COR-L47 (cell line): ENCODE results near the gene PLBD2.
"Not testable (repeated sequence)": the region's sequence is repeated elsewhere in the genome, so short reads cannot be mapped to it uniquely, and the experiment has no call there.

Experiments used
- DNase-seq: peaks from one replicate; lab custom pipeline; 2025; lab: John Stamatoyannopoulos, UW

PLBD2 gene

DNA sequence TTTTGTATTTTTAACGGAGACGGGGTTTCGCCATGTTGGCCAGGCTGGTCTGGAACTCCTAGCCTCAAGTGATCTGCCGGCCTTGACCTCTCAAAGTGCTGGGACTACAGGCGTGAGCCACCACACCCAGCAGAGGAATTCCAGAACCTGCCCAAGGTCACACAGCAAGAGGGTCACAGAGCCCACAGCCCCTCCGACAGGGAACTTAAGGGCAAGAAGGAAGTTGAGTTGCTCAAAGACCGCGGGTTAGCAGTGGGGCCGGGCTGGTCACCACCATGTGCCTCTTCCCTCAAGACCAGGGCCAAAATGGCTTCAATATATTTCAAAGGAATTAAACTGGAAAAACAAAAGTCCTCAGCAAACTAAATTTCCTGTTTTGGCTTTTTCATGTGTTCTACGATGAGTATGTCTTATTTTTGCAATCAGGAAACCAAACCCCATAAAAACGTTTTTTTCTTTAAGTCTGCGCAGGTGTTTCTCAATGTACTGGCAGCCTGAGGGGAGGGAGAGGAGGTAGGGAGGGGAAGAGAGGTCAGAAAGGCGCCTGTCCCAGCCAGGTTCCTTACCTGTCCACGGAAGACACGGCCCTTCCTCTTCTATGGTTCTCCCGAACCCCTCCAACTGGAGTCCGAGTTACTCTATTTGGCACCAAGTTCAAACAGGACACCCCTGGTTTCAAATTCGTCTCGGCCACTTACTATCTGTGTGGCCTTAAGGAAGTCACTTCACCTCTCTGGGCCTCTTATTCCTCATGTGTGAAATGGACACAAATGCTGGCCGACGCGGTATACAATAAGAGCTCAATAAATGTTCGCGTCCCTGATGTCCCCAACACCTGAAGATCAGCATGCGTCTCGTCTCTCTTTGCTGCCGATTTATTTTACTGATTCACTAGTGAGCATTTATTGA is 24.3 kb upstream of the PLBD2 start:
- no peak for DNase-seq

DNA sequence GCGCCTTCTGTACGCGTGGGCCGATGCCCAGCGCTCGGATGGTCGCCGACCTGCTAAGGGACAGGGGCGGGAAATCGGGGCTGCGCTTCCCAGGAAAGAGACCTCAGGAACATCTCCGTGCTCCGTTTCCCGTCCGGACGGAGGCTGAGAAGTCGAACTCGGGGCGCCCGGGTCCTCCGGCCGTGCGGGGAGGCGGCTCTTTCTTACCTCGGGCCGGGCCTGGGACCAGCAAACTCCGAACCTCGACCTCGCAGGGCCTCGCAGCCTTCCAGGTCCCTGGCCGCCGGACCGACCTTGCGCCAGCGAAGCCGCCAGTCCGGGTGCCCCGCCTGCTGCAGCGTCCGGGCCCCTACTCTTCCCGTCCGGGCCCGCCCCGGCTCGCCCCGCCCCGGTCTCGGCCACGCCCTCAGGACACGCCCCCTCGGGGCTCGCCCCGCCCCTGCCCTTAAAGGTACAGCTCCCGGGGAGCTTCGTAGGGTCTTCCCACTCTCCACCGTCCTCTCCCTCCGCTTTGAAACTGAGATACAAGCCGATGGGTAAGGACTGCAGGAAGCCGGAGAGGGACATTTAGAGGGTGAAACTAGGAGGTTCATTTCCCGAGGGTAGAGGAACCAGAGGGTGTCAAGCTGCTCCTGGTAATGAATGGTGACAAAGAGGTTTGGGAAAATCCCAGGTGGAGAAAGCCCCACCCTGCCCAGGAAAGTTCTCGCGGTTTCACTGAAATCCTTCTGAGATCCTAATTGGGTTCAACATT is 23.4 kb upstream of the PLBD2 start, which contains the start of gene SLC8B1:
Gene SLC8B1, minus strand, starts transcription at position 324 of the 754 bp plus-strand sequence. CDS start 2,231 bp downstream, outside the sequence.
- DNase-seq, result no peak

DNA sequence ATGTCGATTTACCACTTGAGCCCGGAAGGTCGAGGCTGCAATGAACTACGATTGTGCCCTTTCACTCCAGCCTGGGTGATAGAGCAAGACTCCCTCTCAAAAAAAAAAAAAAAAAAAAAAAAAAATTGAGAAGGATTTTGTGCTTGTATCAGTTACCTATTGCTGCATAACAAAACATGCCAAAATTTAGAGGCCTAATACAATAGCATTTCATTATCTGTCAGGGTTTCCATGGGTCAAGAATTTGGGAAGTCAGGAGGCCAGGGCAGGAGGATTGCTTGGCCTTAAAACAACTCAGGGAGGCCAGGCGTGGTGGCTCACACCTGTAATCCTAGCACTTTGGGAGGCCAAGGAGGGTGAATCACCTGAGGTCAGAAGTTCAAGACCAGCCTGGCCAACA is 18.8 kb upstream of the PLBD2 start:
- no peak for DNase-seq

DNA sequence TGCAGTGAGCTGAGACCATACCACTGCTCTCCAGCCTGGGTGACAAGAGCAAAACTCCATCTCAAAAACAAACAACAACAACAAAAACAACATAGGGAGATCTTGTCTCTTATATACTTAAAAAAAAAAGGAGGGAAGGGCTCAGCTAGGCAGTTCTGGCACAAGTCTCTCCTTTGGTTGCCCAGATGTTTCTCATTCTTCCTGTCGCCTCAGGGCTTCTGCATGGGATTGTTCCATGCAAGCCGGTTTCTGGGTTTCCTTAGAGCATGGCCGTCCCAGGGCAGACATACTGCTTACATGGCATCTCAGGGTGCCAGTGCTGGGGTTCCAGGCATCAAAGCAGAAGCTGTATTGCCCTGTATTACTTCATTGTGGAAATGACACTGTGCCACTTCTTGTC is 18.3 kb upstream of the PLBD2 start:
- no peak for DNase-seq

DNA sequence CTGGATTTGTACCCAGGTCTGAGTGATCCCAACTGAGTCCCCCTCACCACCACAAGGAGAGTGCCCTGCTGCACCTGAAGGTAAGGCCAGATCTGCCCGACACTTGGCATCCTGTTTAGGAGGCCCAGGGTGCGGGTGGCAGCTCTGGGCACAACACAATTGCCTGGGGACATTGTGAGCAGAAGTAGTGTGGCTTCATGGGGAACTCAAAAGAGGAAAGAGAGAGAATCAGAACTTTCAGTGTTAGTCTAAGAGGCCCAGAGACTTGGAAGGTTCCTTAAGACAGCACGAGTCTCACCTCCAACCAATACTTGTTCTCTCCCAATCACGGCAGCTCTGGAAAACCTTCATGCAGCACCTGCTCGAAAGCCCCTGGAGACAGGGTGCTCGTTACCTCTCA is 16.9 kb upstream of the PLBD2 start:
- no peak for DNase-seq

DNA sequence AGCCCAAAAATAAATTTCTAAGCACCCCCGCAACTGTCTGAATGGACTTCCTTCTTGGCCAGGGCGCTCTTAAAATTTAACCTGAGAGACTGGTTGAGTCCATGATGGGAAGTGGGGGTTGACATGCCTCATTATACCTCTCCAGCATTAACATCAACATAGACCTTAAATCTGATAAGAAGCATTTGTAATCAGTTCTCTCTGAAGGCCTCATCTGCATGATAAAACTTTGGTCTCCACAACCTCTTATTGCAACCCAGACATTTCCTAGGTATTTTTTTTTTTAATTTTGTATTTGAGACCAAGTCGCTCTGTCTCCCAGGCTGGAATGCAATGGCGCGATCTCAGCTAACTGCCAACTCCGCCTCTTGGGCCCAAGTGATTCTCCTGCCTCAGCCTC is 13.1 kb upstream of the PLBD2 start:
- DNase-seq, result no peak

DNA sequence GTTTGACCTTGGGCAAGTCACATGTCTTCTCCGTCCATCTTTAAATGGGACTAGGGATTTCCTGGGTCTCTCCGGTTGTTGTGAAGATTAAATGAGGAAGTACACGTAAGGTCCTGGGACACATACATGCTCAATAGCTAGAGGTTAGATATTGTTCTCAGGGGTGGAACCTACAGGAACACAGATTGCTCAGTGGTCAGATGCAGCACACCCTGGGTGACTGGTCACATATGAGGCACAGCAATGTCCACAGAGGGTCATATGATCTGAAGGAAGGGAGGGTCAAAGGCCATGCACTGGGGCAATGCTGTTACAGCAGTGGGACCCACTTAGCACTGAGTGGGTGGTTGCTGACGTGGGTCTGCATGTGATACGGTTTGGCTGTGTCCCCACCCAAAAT is 12.0 kb upstream of the PLBD2 start:
- no peak for DNase-seq

DNA sequence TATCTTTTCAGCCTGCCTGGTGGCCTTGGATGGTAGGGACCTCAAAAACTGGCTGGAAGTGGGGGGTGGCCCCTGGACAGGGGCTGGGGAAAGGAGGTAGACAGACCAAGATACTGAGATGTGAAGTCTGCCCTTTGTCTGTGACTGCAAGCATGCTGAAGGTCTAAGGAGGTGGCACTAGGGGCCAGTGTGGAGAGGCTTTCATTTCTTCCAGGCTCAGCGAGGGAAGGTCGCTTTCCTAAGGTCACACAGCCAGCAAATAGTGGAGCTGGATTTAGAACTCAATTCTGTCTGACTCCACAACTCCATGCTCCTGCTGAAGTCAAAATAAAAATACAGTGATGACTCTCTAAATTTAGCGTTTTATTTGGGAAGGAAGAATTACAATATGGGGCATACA is 11.3 kb upstream of the PLBD2 start:
- DNase-seq, result no peak

DNA sequence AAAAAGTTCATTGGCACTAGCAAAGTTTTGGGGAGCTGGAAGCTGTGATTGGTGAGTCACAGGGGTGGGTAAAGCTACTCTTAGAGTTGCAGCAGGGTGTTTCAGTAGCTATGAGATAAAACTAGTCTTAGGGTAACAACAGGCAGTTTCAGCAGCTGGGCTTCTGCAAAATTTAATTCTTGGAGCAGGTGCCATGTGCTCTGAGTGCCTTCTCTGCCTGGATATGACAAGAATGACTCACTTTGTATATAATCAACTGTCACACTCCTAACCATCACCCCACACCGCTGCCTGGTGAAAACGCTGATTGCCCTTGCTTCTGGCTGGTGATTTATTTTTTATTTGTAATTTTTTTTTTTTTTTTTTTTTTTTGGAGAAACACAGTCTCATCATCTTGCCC is 10.5 kb upstream of the PLBD2 start:
- DNase-seq, result no peak

DNA sequence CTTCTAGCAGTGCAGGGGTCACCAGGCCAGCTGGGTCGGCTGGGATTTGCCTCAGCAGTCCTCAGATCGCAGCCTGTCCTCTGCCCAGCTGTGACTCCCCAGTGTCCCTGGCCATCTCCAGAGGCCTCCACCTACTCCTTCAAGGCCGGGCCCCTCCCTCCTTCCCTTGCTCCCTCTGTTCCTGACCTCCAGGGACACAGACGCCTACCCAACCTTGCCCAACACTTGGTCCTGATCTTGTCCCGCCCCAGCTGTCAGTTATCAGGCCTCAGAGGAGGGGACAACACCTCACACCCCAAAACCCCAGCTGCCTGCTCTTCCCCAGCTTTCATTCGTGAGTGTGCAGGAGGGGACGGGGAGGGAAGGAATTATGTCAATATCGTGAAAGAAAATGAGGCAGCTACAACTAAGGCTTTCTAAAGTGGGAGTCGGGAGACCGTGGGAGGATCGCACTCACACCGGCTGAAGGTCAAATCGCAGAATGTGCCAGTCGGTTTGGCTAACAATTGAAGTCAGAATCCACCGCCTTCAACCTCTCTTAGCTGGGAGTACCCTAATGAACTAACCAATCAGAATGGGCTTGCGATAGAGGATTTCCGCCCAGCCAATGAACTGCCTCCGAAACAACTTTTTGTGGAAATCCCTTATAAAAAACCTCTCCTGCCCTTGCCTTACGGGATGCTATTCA is 9.4 kb upstream of the PLBD2 start:
- no peak for DNase-seq

DNA sequence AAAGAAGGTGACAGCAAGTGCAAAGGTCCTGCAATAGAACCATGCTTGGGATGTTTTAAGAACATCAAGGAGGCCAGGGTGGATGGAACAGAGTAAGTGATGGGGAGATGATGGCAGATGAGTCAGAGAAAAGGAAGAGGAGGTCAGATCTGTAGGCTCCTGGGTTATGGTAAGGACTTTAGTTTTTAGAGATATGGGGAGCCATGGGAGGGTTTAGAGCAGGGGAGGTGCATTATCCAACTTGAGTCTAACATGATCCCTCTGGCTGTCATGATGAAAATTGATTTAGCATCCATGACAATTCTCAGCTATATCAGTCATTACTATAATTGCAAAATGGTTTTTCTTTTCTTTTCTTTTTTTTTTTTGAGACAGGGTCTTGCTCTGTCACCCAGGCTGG is 7.3 kb upstream of the PLBD2 start:
- no peak for DNase-seq

DNA sequence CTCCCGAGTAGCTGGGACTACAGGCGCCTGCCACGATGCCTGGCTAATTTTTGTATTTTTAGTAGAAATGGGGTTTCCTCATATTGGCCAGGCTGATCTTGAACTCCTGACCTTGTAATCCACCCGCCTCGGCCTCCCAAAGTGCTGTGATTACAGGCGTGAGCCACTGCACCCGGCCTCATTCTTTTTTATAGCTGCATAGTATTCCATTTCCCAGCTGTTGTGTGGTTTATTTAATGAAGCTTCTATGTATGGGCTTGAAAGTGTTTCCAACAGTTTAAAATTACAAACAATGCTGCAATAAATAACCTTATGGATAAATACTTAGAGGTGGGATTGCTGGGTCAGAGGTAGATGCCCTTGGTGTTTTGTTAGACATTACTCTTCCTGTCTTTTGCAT is 4.2 kb upstream of the PLBD2 start:
- DNase-seq, result not testable (repeated sequence)

DNA sequence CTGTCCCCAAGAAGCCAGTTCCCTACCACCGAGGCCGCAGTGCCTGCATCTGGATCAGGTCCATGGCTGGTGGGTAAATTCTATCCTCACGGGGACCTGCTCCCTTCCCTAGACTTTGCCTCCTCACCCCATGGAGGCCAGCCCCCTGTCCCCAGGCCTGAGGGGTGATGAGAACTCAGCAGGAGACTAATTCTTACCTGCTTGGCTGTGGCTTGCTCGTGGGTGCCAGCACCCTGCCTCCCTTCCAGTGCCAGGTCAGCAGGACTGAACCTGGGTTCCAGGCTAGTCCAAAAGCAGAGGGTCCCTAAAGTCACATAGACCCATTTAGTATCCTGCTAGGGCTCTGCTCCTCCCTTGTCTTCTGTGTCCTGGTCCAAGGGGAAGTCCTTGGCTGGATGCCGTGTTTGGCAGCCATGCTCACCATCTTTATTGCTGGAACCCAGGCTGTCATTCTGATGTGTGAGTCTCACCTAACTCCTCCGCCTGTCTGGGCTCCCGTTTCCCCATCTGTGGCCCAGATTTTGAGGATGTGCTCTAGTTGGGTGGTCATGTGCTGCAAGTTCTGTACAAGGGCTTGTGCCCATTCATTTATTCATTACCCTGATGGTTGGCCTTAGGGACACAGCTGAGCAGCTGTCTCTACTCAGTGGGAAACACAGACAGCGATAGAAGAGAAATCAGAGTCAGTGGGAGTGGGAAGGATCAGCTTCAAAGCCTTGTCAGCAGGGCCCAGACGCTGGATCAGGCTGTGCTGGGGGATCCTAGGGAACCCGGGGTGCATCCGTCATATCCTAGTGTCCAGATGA is 949 bp downstream of the PLBD2 start:
- no peak for DNase-seq

DNA sequence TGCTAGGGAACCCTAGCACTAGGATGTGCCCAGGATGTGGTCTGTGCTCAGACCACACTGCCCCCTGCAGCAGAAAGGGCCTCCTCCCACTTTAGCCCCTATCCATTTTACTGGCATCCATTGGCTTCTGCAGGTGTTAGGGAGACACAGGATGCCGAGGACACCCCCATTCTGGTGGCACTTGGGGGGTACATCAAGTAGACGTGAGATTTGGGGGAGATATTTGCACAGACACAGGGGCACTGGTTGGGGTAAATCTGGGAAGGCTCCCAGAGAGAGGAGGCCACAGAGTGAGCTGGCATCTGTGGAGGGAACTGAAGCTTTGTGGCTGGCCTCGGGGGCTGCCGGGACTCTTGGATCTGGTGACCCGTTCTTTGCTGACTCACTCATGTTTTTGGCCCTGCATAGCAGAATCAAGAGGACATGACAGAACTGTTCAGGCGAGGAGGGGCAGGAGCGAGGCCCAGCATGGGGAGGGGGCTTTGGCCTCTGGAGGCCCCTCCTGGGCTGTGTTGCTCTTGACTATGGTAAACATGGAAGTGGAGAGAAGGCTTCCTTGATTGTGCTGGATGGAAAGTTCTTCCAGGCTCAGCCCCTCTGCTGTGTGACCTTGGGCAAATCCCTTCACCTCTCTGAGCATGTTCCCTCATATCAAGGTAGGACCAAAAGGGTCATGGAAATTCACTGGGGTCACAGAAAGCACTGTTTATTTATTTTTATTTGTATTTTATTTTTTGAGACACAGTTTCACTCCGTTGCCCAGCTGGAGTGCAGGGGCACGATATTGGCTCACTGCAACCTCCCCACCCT is 1.8 kb downstream of the PLBD2 start:
- no peak for DNase-seq

DNA sequence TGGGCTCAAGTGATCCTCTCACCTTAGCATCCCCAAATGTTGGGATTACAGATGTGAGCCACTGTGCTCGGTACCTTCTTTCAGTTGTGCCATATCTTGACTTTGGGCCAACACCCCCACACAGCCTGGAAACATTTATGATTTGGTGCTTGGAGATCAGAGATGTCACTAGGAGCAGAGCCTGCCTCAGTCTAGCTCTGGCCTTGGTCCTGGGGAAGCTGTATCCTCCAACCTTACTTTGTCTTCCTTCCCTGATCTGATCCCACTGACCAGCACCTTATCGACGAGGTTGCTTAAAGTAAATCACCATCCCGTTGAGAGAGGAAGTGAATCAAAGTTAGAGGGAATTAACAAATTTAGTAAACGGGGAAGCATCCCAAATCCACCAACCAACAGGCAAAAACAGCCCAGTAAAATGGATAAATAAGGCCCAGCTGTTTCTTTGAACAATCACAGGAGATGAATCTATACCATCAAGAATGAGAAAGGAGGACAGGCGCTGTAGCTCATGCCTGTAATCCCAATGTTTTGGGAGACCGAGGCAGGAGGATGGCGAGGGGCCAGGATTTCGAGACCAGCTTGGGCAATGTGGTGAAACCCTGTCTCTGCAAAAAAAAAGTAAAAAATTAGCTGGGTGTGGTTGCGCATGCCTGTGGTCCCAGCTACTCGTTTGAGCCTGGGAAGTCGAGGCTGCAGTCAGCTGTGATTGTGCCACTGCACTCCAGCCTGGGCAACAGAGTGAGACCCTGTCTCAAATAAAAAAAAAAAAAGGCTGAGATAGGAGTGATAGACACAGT is 3.4 kb downstream of the PLBD2 start:
- no peak for DNase-seq

DNA sequence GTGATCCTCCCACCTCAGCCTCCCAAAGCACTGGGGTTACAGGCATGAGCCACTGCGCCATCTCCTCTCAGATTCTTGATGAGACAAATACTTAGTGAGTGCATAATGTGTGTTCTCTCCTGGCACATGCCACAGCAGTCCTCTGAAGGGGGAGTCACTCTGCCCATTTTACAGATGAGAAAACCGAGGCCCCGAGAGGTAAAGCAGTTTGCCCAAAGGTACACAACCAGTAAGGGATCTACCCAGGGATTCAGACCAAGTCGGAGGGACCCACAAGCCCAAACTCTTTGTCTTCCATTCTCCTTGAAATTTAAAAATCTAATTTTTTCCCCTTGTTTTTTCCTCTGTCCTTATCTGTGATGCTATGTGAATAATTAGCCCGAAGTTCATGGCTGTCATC is 6.3 kb downstream of the PLBD2 start:
- no peak for DNase-seq

DNA sequence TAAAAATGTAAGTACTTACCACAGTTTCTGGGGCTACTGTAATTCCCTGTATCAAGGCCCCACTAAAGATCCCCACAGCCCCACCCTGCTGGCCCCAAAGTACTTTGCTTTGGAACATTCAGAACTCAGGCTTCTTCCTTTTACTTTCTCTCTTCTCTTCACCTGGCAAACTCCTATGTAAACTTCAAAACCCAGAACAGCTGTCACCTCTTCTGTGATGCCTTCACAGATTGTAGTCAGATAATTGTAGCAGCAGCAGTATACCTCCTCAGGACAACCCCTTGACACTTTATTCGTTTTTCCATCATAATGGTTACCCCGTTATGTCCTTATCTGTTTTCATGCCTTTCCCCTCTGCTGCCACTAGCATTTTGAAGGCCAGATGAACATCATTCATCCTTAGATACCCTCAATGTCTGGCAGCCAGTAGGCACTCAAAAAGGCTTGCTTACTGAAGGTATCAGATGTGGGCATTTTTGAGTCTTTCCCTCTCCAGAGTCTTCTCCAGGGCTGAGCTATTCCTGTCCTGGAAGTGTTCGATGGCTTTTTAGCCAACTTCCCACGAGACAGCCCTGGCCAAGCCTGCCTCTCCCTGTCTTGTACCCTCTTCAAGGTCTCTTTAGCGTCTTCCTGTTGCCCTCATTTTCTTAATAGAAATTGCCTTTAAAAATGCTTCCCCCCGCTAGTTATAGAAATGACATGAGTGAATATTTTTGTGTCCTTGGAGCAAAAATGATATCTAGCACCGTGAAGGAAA is 7.4 kb downstream of the PLBD2 start:
- no peak for DNase-seq

DNA sequence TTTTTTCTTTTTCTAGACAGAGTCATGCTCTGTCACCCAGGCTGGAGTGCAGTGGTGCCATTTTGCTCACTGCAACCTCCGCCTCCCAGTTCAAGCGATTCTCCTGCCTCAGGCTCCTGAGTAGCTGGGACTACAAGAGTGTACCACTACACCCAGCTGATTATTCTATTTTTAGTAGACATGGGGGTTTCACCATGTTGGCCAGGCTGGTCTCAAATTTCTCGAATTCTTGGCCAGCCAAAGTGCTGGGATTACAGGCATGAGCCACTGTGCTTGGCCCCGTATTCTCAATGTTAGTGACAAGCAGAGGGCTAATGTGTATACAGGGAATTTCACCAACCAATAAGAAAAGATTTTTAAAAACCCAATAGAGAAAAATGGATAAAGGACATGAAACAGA is 8.4 kb downstream of the PLBD2 start:
- DNase-seq, result no peak

DNA sequence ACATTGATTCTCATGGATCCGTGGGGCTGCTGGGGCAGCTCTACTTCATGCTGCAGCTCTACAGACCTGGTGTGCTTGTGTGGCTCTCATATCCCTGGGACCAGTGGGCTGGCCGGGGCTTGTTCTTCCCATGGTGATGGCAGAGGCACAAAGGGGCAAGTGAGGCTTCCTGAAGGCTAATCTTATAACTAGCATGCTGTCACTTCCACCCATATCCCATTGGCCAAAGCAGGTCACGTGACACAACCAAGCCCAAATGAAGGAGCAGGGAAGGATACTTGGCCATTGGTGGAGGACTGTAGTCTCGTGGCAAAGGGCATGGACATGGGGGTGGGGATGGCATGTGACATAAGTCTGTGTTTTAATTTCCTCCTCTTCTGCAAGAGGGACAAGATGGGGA is 9.9 kb downstream of the PLBD2 start:
- DNase-seq, result no peak
